Measurements from ENCODE around the gene RNPEPL1.

The RNPEPL1 gene

DNA sequence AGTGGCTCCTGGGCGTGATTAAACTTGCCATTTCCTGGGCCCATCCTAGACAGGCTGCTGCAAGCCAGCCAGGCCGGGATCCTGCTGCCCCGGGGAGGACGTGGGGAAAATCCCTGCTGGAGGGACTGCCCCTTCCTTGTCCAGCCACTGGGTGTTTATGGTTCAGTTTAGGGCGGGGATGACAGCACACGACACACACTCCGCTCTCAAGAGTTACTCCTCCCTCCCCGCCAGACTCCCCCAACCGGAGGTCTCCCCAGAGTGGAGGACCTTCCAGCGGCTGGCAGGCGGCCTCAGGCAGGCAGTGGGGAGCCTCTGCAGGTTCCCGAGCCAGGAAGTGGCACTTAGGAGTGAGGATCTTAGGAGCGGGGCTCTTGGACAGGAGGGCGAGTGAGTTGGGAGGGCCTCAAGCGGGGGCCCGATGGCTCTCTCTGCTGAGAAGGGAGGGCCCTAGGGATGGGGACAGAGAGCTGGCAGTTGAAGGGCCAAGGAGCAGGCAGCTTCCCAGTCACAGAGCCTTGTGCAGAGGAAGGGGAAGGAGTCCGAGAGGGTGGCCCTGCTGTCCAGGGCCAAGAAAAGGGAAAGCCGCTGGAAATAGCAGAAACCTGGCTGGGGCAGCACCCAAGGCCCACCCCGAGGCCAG lies 51.3 kb downstream of the RNPEPL1 start:
- ChIA-PET POLR2A (no interaction called here), CTCF (interaction anchor here (1.3 kb wide), 1 partner anchor 30 kb away, joined by 3 read pairs; no protein-coding TSS in a partner anchor)
- TF ChIP-seq, protein P1, sequence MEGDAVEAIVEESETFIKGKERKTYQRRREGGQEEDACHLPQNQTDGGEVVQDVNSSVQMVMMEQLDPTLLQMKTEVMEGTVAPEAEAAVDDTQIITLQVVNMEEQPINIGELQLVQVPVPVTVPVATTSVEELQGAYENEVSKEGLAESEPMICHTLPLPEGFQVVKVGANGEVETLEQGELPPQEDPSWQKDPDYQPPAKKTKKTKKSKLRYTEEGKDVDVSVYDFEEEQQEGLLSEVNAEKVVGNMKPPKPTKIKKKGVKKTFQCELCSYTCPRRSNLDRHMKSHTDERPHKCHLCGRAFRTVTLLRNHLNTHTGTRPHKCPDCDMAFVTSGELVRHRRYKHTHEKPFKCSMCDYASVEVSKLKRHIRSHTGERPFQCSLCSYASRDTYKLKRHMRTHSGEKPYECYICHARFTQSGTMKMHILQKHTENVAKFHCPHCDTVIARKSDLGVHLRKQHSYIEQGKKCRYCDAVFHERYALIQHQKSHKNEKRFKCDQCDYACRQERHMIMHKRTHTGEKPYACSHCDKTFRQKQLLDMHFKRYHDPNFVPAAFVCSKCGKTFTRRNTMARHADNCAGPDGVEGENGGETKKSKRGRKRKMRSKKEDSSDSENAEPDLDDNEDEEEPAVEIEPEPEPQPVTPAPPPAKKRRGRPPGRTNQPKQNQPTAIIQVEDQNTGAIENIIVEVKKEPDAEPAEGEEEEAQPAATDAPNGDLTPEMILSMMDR (IDR thresholded peaks at IDR 0.05; ENCODE audit: control extremely low read depth, extremely low read depth, low read depth, missing control alignments), result no peak
- DNase-seq (ENCODE audit: extremely low spot score), result peak; percentile 61

DNA sequence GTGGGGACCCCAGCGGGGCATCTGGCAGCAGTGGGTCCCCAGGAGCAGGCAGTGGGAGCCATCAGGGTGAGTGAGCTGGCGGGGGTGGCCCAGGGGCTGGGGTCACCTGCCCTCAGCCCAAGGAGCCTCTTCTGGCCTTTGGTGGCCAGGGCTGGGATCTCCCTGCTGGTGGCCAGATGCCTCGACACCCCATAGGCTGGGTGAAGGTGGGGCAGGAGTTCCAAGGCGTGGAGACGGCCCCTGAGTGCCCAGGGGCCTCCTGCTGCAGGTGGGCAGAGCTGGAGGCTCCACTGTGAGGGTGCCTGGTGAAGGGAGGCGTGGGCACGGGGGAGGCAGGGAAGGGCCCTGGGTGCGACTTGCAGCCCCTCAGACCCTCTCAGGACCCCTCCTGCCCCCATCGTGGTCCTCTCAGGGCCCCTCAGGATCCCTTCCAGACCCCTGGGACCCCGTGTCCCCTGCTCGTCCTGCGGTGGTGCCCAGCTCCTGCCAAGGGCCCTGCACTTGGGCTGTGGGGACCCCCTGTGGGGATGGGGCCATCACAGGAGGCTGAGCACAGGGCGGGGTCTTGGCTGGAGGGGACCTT lies 52.0 kb downstream of the RNPEPL1 start:
- TF ChIP-seq, protein P1 (IDR thresholded peaks at IDR 0.05; ENCODE audit: control extremely low read depth, extremely low read depth, low read depth, missing control alignments), result no peak
- no peak for DNase-seq (ENCODE audit: extremely low spot score)
- ChIA-PET CTCF (interaction anchor here (1.3 to 2.7 kb wide), 2 partner anchors 31 to 106 kb away, joined by 3 to 11 read pairs; no protein-coding TSS in a partner anchor), POLR2A (no interaction called here)

DNA sequence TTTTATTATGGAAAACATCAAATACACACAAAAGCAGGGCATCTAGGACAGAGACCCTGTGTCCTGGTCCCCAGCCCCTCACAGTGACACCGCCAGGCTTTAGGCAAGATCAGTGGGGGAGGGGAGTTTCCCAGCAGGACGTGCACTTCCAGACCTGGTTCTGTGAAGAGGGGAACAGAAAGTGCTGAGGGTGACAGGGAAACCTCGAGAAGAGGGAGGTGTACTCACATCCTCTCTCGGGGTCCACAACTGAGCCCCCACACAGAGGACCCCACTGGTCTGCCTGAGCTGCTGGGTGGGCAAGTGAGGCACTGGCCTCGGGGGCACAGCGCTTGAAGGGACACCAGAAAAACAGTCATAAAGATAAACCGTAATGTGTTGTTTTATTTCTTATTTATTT lies 52.6 kb downstream of the RNPEPL1 start:
- no peak for DNase-seq (ENCODE audit: extremely low spot score)
- CTCF ChIA-PET, result interaction anchor here (1.3 to 2.7 kb wide), 4 partner anchors 32 to 107 kb away, joined by 3 to 11 read pairs (median 10); no protein-coding TSS in a partner anchor
- POLR2A ChIA-PET, result interaction anchor here (2.0 kb wide), 1 partner anchor 60 kb away, joined by 6 read pairs; no protein-coding TSS in a partner anchor
- TF ChIP-seq, protein P1 (IDR thresholded peaks at IDR 0.05; ENCODE audit: control extremely low read depth, extremely low read depth, low read depth, missing control alignments), result no peak

DNA sequence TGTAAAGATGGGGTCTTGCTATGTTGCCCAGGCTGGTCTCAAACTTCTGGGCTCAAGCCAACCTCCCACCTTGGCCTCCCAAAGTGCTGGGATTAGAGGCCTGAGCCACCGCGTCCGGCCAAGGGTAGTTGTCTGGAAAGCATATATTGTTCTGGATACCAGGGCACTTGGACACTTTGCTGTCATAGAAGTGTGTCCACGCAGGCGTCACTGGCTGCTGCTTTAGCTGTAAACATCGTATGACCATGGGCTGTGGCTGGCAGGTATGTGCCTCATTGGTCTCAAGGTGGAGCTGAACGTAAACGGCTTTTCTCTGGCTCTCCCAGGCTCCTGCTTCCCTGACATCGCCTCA lies 53.8 kb downstream of the RNPEPL1 start:
- no peak for DNase-seq (ENCODE audit: extremely low spot score)
- ChIA-PET POLR2A (interaction anchor here (0.6 to 2.0 kb wide), 3 partner anchors 30 to 61 kb away, joined by 3 to 6 read pairs (median 6); no protein-coding TSS in a partner anchor), CTCF (interaction anchor here (0.8 to 2.7 kb wide), 8 partner anchors 10 to 108 kb away, joined by 3 to 11 read pairs (median 4); no protein-coding TSS in a partner anchor)
- TF ChIP-seq, protein P1 (IDR thresholded peaks at IDR 0.05; ENCODE audit: control extremely low read depth, extremely low read depth, low read depth, missing control alignments), result no peak

DNA sequence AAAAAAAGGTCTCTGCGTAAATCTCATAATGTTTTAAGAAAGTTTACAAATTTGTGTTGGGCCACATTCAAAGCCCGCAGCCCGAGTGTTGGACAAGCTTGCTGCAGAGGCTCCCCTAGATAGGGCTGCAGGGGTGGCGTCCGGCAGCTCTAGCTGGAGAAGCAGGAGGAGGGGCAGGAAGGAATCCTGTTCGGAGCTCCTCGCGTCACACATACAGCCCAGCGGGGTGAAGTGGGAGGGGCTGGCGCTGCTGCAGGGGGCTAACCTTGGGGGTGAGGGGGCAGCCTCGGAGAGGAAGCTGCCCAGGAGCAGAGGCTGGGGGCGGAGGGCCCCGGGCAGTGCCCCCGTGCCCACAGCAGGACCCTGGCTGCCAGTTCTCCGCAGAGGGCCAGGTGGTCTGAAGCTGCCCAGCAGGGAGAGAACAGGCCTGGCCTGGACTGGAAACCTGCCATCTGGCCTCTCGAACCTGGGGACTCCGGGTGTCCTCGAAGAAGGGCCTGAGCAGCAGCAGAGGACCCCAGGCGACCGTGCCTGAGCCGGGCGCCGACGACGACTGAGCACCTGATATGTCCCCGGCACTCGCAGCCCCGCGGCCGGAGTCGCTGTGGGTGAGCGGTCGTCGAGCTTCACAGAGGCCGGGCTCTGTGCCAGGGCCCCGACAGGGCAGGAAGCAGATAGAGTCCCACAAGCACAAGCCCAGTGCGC lies 54.4 kb downstream of the RNPEPL1 start:
- no peak for DNase-seq (ENCODE audit: extremely low spot score)
- ChIA-PET CTCF (interaction anchor here (1.0 to 2.7 kb wide), 6 partner anchors 11 to 109 kb away, joined by 4 to 11 read pairs (median 6); no protein-coding TSS in a partner anchor), POLR2A (interaction anchor here (0.6 to 2.0 kb wide), 3 partner anchors 30 to 62 kb away, joined by 3 to 6 read pairs (median 6); no protein-coding TSS in a partner anchor)
- TF ChIP-seq, protein P1 (IDR thresholded peaks at IDR 0.05; ENCODE audit: control extremely low read depth, extremely low read depth, low read depth, missing control alignments), result no peak

DNA sequence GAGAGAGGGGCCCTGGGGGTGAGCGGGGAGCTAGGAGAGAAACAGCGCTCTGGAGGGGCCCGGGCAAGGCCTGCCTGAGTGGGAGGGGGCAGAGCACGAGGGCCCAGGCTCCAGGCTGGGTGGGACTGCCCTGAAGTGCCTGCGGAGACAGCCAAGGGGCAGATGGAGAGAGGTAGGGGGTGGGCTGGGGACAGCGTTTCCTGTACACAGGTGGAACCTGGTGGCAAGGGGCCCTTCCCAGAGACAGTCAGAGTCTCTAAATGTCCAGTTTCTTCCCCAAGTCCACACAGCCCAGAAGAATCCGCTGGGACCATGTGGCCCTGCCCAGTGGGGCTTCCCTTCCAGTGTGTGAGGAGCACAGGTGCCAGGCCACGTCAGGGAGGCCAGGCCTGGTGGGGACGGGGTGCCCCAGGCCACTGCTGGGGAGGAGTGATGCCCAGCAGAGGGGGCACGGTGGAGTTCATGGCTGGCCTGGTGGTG lies 55.3 kb downstream of the RNPEPL1 start:
- TF ChIP-seq, protein P1 (IDR thresholded peaks at IDR 0.05; ENCODE audit: control extremely low read depth, extremely low read depth, low read depth, missing control alignments), result no peak
- no peak for DNase-seq (ENCODE audit: extremely low spot score)
- ChIA-PET POLR2A (no interaction called here), CTCF (interaction anchor here (2.5 kb wide), 1 partner anchor 57 kb away, joined by 11 read pairs; no protein-coding TSS in a partner anchor)
